HG03139 (cell line): ENCODE measurements around the gene NSD1.

ENCODE experiments used
- ATAC-seq: cut with Tn5 transposase; IDR thresholded peaks from one replicate; pipeline ENCODE4 v1.9.1; 2021; ENCODE audit not compliant: unreplicated experiment

NSD1 gene

GRCh38 chr5:177275883-177276282, 142.3 kb downstream of the NSD1 start:
- no peak for ATAC-seq

GRCh38 chr5:177276886-177277285, 143.3 kb downstream of the NSD1 start:
- no peak for ATAC-seq

- ATAC-seq = no peak
Observed at GRCh38 chr5:177288191-177288590, 154.6 kb downstream of the NSD1 start.

- ATAC-seq = no peak
Observed at GRCh38 chr5:177290816-177291596, 157.4 kb downstream of the NSD1 start.

- ATAC-seq = no peak
Observed at GRCh38 chr5:177291735-177292134, 158.2 kb downstream of the NSD1 start.

- ATAC-seq = no peak
Observed at GRCh38 chr5:177293819-177294581, 160.4 kb downstream of the NSD1 start.

GRCh38 chr5:177294632-177295031, 161.1 kb downstream of the NSD1 start:
- no peak for ATAC-seq

GRCh38 chr5:177295924-177296323, 162.4 kb downstream of the NSD1 start:
- ATAC-seq = no peak

- ATAC-seq = no peak
Observed at GRCh38 chr5:177296581-177296980, 163.0 kb downstream of the NSD1 start.

- ATAC-seq = no peak
Observed at GRCh38 chr5:177297922-177298321, 164.3 kb downstream of the NSD1 start.

GRCh38 chr5:177299697-177300096, 166.1 kb downstream of the NSD1 start:
- ATAC-seq = no peak

GRCh38 chr5:177300236-177300880, 166.8 kb downstream of the NSD1 start:
- ATAC-seq = peak; percentile 34

GRCh38 chr5:177300951-177301350, 167.4 kb downstream of the NSD1 start:
- ATAC-seq = no peak

- ATAC-seq = no peak
Observed at GRCh38 chr5:177301503-177302165, 168.1 kb downstream of the NSD1 start.

- no peak for ATAC-seq
Observed at GRCh38 chr5:177302354-177303110, 169.0 kb downstream of the NSD1 start.

- ATAC-seq = peak; percentile 55
Observed at GRCh38 chr5:177303121-177303924, 169.8 kb downstream of the NSD1 start, which contains the start of the genes PRELID1 and RAB24. Gene PRELID1, plus strand, starts transcription at chr5:177303799. Its CDS starts 187 bp downstream, at chr5:177303986. Gene RAB24, minus strand, starts transcription at chr5:177303719. Its CDS starts 431 bp downstream, at chr5:177303288.

- no peak for ATAC-seq
Observed at GRCh38 chr5:177303925-177304391, 170.4 kb downstream of the NSD1 start.

GRCh38 chr5:177304392-177305119, 171.0 kb downstream of the NSD1 start:
- no peak for ATAC-seq
